ENCODE measurements around the gene OXA1L. TPM values are rescaled to one million over a fixed set of nuclear protein-coding genes. Genes with fewer than 3 reads are reported as not detected.

OXA1L gene
- total and polyA plus RNA-seq, 2 of the 13 experiments (the other 11 are each of a cell fraction or from before 2014, with no cell fraction given): 230 to 589 TPM

- TF ChIP-seq ZXDC (CRISPR knock-in tag; IDR thresholded peaks at IDR 0.05): no peak
Observed at GRCh38 chr14:22800346-22800745, 33.9 kb downstream of the OXA1L start (continued).

GRCh38 chr14:22801716-22802115 is 35.2 kb downstream of the OXA1L start:
- ChIA-PET POLR2A (no interaction called here), CTCF (ENCODE audit: low intra/inter-chr PET ratio, low total read pairs) (no interaction called here)
- no peaks in the 10 kb centered on the region for H3K27me3 ChIP-seq (ENCODE audit: control insufficient read depth in 1 of 2, insufficient read depth in 2 of 2, low read length in 2 of 2)
- H2AFZ ChIP-seq (ENCODE audit: low read length): no peak overlapping the region
- WGBS (ENCODE audit: low lambda C conversion rate): 39% methylated on average over 8 of the region's 8 CpGs
- in situ Hi-C loops (cut with HindIII; ENCODE audit: extremely low pct_ligation_motif_present, low pct_unique_long_range_greater_than_20kb): no loop called here
- DNase-seq (ENCODE audit: low spot score): no peak
- H3K4me2 ChIP-seq (ENCODE audit: low read depth, low read length): no peak overlapping the region
- H3K36me3 ChIP-seq (replicated peaks in 1 of 2; ENCODE audit: control insufficient read depth in 1 of 2, insufficient read depth in 2 of 2, low read length in 2 of 2): no peaks in the 10 kb centered on the region
- H3K4me3 ChIP-seq (replicated peaks in 1 of 3; ENCODE audit: insufficient read depth in 1 of 3, low read depth in 2 of 3, low read length in 3 of 3): no peak overlapping the region
- no peaks in the 10 kb centered on the region for H3K79me2 ChIP-seq (ENCODE audit: insufficient read depth, low read length)
- TF ChIP-seq SALL2 (CRISPR knock-in tag; IDR thresholded peaks at IDR 0.05) (no peak), NCOA5 (CRISPR knock-in tag; IDR thresholded peaks at IDR 0.05) (no peak), CREBL2 (CRISPR knock-in tag; IDR thresholded peaks at IDR 0.05; ENCODE audit: borderline replicate concordance) (no peak), ZFX (CRISPR knock-in tag; IDR thresholded peaks at IDR 0.05; ENCODE audit: low read depth) (no peak), ZNF646 (CRISPR knock-in tag; IDR thresholded peaks at IDR 0.05) (0 out of 2 replicates have a peak, but pooled peaks have one; percentile 19), MAFK (conservative IDR thresholded peaks at IDR 0.05 in 1 of 2, IDR thresholded peaks at IDR 0.05 in 1 of 2; ENCODE audit: low read length in 2 of 2) (peak; percentile 23 to 40; a peak in 2 of 4 replicates)
- intact Hi-C loops (cut with micrococcal nuclease; ENCODE audit: unreplicated experiment): no loop called here
- H3K9me3 ChIP-seq (ENCODE audit: low read length): no peaks in the 10 kb centered on the region
- peaks cover 18% of the 10 kb centered on the region for H3K4me1 ChIP-seq (ENCODE audit: insufficient read depth, low read length)
- H4K20me1 ChIP-seq (ENCODE audit: insufficient read depth, low read length): no peaks in the 10 kb centered on the region
- no peak for FAIRE-seq
- ATAC-seq: no peak
- no TSS peak for BruUV-seq (replicated peaks)
- H3K9ac ChIP-seq (ENCODE audit: insufficient read depth, low read depth, low read length): no peak overlapping the region
- H3K27ac ChIP-seq (ENCODE audit: extremely low read length, insufficient read depth, low read length): no peak overlapping the region

Data from HepG2 (cell line).